Pancreas (tissue), 10 donors: ENCODE measurements around the gene SMARCB1. TPM values are rescaled to one million over a fixed set of nuclear protein-coding genes. Genes with fewer than 3 reads are reported as not detected.

Experiments
- ATAC-seq, 4 donors: fragments of 200-7000 bp; cut with Tn5 transposase; one replicate each; pipeline versions ENCODE4 v1.8.0 to v1.9.1; 2020; ENCODE audit warnings: mild to moderate bottlenecking in 4 of 4, moderate library complexity in 4 of 4
- DNase-seq, 6 donors: peaks; one replicate each; pipeline ENCODE4 v3.0.0-alpha.2; 2020
- FAIRE-seq: peaks from 2 replicates; lab custom pipeline; 2012; peaks lifted over from hg19 to GRCh38; lab: Jason Lieb, UNC
- H3K27ac ChIP-seq, 4 donors: fragments of 200-600 bp; sonication (generic); 1 replicate in 3 of 4; 2 replicates in 1 of 4; pipeline versions ENCODE4 v1.5.0 to v1.8.0; 2020
- H3K27me3 ChIP-seq, 4 donors: fragments of 200-600 bp; one replicate each; pipeline ENCODE4 v1.8.0; 2021
- H3K36me3 ChIP-seq, 3 donors: fragments of 200-600 bp; sonication (generic) in 1 of 3; one replicate each; pipeline versions ENCODE4 v1.5.0 to v1.8.0; 2020 to 2021
- H3K4me1 ChIP-seq, 3 donors: fragments of 200-600 bp; one replicate each; pipeline ENCODE4 v1.8.0; 2021
- H3K4me3 ChIP-seq, 4 donors: fragments of 200-600 bp; sonication (generic) in 2 of 4; one replicate each; pipeline versions ENCODE4 v1.5.0 to v1.8.0; 2020 to 2021
- H3K9me3 ChIP-seq, 4 donors: fragments of 200-600 bp; one replicate each; pipeline ENCODE4 v1.8.0; 2021
- WGBS, 2 donors: extraction: QIAGEN DNeasy Blood & Tissue Kit; methylation state at CpG; one replicate each; pipeline ENCODE4 v1.1.7; 2013; 5-methylcytosine and 5-hydroxymethylcytosine counted together
- intact Hi-C, 3 donors: fragments of 100-400 bp; cut with DNase I; formaldehyde crosslinking; loops; one replicate each; pipeline versions ENCODE4 v1.11.1 to v1.14.2; 2022
- polyA plus RNA-seq, 2 donors: library from polyadenylated mRNA; stranded (reverse); fragments of 200-250 nt; gene quantifications; one replicate each; pipeline ENCODE4 v1.2.3, GENCODE V29; 2013
- total RNA-seq, 6 donors: library from RNA; stranded (reverse); fragmentation: NEBNext Ultra II Directional in 4 of 6; extraction: Animal tissue kit (Norgen Biotek cat#: 25700) in 4 of 6; gene quantifications; one replicate each; pipeline versions ENCODE4 v1.2.1 to v1.2.4, GENCODE V29; 2021 to 2023
- TF ChIP-seq, protein P1 (sequence below), 4 donors: fragments of 200-600 bp; sonication (generic) in 3 of 4; IDR thresholded peaks; one replicate each; pipeline versions ENCODE4 v1.5.0 to v1.8.0; 2021; ENCODE audit warnings: antibody characterized with exemption in 4 of 4
- donor health status: healthy with polysubstance abuse.
- donor health status: DM: no; HTN: no; CAD: no; lungs with moderate emphysema.
- donor health status: DM: no; HTN: no; CAD: no.
- donor health status: control.
- donor health status: control.
- donor health status: Bipolar disorder and iron deficiency.
- donor health status: DM: yes; HTN: yes; CAD: no.
- donor health status: DM: no; HTN: no; CAD: no.
- donor health status: DM: no; HTN: no; CAD: no.
- donor health status: DM: yes; HTN: yes; CAD: no.

Gene SMARCB1
- total and polyA plus RNA-seq, 8 donors: 25.2 to 37.1 (median 30.4) TPM

DNA sequence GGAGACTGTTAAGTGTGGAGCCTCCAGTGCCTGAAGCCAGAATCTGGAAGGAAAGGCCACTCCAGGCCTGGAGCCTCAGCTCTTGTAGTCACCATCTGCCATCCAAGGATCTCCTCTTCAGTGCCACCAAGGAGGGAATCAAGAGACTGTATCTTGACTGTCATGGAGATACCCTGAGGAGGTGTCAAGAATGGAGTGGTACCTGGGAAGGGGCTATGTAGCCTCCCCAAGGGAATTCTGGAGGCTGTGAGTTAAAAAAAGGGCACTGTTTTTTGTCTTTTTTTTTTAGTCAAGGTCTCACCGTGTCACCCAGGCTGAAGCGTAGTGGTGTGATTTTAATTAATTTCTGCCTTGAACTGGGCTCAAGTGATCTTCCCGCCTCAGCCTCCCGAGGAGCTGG is 27.2 kb upstream of the SMARCB1 start:
- FAIRE-seq (no peak), ATAC-seq (no peak), DNase-seq (no peak)
- H3K27me3 ChIP-seq: no peaks in the 10 kb centered on the region
- intact Hi-C loops: no loop called here
- WGBS, 2 donors: 86 to 91% methylated on average over 4 of the region's 4 CpGs
- TF ChIP-seq, protein P1, sequence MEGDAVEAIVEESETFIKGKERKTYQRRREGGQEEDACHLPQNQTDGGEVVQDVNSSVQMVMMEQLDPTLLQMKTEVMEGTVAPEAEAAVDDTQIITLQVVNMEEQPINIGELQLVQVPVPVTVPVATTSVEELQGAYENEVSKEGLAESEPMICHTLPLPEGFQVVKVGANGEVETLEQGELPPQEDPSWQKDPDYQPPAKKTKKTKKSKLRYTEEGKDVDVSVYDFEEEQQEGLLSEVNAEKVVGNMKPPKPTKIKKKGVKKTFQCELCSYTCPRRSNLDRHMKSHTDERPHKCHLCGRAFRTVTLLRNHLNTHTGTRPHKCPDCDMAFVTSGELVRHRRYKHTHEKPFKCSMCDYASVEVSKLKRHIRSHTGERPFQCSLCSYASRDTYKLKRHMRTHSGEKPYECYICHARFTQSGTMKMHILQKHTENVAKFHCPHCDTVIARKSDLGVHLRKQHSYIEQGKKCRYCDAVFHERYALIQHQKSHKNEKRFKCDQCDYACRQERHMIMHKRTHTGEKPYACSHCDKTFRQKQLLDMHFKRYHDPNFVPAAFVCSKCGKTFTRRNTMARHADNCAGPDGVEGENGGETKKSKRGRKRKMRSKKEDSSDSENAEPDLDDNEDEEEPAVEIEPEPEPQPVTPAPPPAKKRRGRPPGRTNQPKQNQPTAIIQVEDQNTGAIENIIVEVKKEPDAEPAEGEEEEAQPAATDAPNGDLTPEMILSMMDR (IDR thresholded peaks at IDR 0.05): no peak
- H3K9me3 ChIP-seq: no peaks in the 10 kb centered on the region
- no peaks in the 10 kb centered on the region for H3K4me1 ChIP-seq
- no peaks in the 10 kb centered on the region for H3K36me3 ChIP-seq
- no peak overlapping the region for H3K27ac ChIP-seq
- no peak overlapping the region for H3K4me3 ChIP-seq

DNA sequence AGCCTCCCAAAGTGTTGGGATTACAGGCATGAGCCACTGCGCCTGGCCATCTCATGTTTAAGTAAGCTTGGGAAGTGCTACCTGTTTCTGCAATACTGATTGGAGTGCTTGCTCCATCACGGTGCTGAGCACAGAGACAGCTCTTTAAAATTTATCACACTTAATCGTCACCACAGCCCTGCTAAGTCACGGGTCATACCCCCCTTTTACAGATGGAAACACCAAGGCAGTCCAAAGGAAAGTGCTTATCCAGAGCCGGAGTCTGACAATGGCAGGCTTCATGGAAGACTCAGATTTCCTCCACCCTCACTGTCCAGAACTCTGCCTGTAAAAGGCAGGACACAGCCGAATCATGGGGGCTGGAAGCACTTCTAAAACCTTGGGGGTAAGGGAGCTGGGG is 26.7 kb upstream of the SMARCB1 start:
- H3K4me1 ChIP-seq: no peaks in the 10 kb centered on the region
- WGBS, 2 donors: 81 to 84% methylated on average over 6 of the region's 6 CpGs
- TF ChIP-seq, protein P1 (IDR thresholded peaks at IDR 0.05): no peak
- H3K27me3 ChIP-seq: no peaks in the 10 kb centered on the region
- H3K36me3 ChIP-seq: no peaks in the 10 kb centered on the region
- intact Hi-C loops: no loop called here
- ATAC-seq: no peak
- H3K27ac ChIP-seq: no peak overlapping the region
- H3K9me3 ChIP-seq: no peaks in the 10 kb centered on the region
- no peak overlapping the region for H3K4me3 ChIP-seq
- FAIRE-seq: no peak
- DNase-seq: no peak

DNA sequence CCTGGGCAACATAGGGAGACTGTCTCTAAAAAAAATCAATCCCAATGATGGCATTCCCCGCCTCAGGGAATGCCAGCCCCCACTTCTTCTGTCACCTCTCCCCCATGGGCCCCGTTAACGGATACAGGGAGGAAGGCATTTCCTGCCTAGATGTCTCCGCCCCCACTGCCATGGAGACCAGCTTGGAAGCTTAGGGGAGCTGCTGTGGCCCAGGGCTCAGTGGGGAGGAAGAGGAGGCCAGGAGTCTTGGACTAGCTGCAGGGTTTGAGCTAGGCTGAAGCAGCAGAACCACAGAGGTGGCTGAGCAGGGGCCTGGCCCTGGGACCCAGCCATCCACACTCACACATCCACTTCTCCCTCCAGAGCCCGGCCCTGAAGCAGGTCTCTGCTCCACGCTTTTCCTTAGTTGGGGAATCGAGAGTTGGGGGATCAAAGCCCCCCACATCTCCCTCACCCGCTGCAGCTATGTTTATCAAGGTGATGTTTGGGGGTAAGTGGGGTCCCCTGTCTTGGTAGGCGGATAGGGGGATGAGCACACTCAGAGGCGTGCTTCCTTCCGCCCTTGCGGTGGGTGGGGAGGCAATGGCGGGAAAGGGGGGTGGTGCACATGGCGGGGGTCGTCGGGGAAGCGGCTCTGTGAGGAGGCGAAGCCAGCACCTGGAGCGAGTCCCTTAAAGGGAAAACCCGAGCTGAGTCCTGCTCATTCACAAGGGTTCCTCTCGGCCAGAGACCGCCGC is 23.8 kb upstream of the SMARCB1 start, which contains the start of gene C22orf15:
C22orf15 (plus strand) TSS at position 149 of the 737 bp plus-strand sequence; CDS start at position 466, 317 bp downstream.
- no peak within 1 kb of the TSS for H3K27ac ChIP-seq
- DNase-seq: no peak
- intact Hi-C loops: no loop called here

DNA sequence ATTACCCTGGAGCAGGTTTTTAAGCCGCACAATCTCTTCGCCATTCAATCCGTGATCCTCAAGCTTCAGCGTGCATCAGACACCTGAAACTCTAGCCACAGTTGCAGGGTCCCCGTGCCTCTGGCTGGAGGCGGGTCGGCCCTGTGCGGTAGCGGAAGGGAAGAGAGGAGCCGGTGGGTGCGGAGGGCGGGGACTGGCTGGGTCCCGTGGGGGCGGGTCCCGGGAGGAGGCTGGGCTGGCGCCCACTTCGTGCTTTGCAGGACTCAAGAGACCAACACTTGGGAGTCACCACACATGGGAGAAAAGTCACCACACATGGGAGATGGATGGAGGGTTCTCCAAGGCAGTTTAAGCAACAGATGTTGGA is 23.2 kb upstream of the SMARCB1 start:
- Histone ChIP-seq H3K4me3 (no peak overlapping the region), H3K27ac (no peak overlapping the region)
- intact Hi-C loops: no loop called here

More for the DNA sequence above, 23.8 kb upstream of the SMARCB1 start, which contains the start of gene C22orf15:
- no peak within 1 kb of the TSS for H3K4me3 ChIP-seq
- 71 to 75% methylated on average over 22 to 23 of the region's 23 CpGs for WGBS, 2 donors
- ATAC-seq: no peak
- TF ChIP-seq, protein P1 (IDR thresholded peaks at IDR 0.05): no peak
- H3K27me3 ChIP-seq: no peaks in the 10 kb centered on the region
- H3K36me3 ChIP-seq: no peaks in the 10 kb centered on the region
- no peak for FAIRE-seq
- peaks cover 0 to 9% (median 0%) of the 10 kb centered on the region in 3 donors for H3K4me1 ChIP-seq
- H3K9me3 ChIP-seq: no peaks in the 10 kb centered on the region

More for the DNA sequence above, 23.2 kb upstream of the SMARCB1 start:
- ATAC-seq (no peak), DNase-seq (no peak), FAIRE-seq (no peak)
- H3K4me1 ChIP-seq: peaks cover 0 to 9% (median 0%) of the 10 kb centered on the region in 3 donors
- 72 to 73% methylated on average over 17 of the region's 17 CpGs for WGBS, 2 donors
- H3K36me3 ChIP-seq: no peaks in the 10 kb centered on the region
- TF ChIP-seq, protein P1 (IDR thresholded peaks at IDR 0.05): no peak
- H3K27me3 ChIP-seq: no peaks in the 10 kb centered on the region
- no peaks in the 10 kb centered on the region for H3K9me3 ChIP-seq
